Activated CD4-positive, alpha-beta T cell treated with anti-CD3 and anti-CD28 coated beads for 4 hours (primary cell): ENCODE results near the gene GBP7.
"Not testable (repeated sequence)": the region's sequence is repeated elsewhere in the genome, so short reads cannot be mapped to it uniquely, and the experiment has no call there.

Experiments
- DNase-seq, 2 donors: peaks; one replicate each; pipeline ENCODE4 v3.0.0-alpha.2; 2020

Gene GBP7

DNA sequence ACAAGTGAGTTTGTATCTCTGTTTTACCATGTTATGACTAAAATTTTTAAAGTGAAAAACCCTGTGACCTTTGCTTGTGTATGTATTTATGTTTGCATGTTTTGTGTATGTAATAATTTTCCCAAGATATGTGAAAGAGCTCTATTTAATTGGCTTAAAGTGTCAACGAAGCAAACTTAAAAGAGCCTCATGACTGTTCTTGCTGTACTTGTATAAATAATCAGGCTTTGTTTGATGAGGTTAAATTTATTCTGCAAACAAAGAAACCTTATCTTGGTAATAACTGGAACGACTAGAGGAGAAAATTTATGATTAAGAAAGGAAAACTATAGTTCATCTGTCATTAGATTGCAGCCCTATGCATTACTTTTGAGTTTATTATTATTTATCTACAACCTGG is 6.6 kb downstream of the GBP7 start:
- DNase-seq, result no peak

DNA sequence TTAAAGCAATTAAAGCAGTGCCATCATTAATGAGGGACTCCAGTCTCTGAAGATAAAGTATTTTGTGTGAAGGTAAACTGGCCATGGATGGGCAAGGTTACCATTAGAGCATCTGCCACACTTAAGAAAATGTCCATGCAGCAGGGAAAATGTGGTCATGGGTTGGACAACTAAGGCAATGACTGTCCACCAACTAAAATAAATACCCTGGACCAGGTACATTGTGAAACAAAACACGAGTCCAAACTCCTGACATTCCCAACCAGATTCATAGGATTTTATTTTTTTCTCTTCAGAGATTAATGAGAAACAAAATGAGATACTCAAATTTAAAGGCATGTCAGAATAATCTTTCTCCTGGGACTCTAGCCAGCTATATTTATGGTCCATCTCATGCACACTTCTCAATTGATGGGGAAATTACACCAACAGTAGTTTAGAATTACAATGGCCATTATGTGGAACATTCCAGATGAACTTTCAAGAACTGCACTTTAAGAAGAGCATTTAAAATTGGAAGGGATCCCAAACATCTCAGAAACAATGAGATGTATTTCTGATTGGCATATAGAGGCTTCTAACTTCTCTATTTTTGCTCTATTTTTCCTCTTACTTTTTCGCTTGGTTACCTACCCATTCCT is 8.1 kb downstream of the GBP7 start:
- no peak for DNase-seq

DNA sequence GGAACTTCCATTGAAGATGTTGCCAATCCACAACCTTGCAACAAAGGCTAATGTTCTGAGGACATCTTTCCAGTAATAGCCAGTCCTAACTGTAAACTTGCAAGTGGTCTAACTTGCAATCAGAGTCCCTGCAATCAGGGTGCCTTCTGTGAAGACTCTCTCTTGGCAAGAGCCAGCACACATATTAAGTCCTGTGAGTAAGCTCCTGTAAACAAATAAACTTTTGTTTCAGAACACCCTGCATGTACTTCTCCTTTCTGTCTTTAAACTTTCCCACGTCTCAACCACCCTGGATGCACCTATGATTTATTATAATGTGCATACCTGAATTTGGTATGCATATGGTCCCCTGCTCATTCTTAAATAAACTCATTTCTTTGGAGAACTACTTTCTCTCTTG is 9.1 kb downstream of the GBP7 start:
- DNase-seq, result no peak

DNA sequence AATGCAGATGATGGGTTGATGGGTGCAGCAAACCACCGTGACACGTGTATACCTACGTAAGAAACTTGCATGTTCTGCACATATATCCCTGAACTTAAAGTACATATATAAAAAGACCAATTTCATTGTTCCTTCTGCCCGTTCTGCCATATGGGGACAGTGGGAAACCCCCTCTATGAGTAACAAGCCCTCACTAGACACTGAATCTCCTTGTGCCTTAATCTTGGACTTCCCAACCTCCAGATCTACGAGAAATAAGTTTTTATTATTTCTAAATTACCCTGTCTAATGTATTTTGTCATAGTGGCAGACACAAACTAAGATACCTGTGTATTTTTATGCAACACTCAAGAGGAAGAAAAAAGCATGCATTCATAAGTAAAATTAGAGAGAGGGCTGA is 10.0 kb downstream of the GBP7 start:
- no peak for DNase-seq

DNA sequence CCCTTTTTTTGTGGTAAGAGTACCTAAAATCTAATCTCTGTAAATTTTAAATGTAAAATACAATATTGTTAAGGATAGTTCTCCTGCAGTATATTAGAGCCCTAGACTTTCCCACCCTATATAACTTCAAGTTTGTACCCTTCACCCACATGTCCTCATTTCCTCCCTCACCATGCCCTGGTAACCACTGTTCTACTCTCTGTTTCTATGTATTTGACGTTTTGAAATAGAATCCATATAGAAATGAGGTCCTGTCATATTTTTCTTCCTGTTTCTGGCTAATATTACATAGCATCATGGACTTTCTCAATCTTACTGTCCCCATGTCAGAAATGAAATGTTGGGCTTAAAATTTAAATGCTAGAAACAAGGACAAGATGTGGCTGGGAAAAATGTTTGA is 24.8 kb downstream of the GBP7 start:
- DNase-seq, result no peak

DNA sequence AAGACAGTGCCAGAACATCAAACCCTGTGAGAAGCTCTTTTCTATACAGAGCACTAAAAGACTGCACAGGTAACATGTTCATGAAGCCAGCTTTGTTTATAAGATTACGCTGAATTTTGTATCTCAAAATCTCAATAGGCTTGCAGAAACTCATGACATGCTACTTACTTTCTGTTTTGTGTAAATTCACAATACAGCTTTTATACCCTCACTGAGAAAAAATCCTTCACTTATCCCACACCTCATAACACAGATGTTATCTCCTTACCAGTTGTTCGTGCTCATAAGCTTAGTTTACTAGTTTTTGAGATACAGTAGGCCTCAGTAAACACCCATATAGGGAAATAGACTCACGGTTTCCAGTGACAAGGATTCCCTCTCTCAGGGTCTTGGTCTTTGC is 25.8 kb downstream of the GBP7 start:
- no peak for DNase-seq

DNA sequence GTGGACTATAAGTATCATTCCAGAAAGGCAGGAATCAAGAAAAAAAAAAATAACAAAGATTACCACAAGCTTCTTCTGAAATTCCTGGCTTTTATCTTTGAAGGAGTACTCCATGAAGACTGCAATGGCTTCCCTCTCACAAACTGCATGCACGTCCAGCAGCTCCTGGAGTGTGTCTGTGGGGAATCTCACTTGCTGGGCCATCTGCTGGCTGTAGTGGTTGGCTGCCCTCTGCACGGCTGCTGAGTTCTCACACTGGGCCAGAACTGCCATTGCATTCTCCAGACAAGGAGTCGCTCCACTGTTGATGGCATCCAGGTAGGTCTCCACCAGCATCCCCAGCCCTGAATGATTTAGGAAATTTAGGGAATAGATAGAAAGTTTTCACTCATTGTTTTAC is 26.6 kb downstream of the GBP7 start:
- DNase-seq, result no peak

DNA sequence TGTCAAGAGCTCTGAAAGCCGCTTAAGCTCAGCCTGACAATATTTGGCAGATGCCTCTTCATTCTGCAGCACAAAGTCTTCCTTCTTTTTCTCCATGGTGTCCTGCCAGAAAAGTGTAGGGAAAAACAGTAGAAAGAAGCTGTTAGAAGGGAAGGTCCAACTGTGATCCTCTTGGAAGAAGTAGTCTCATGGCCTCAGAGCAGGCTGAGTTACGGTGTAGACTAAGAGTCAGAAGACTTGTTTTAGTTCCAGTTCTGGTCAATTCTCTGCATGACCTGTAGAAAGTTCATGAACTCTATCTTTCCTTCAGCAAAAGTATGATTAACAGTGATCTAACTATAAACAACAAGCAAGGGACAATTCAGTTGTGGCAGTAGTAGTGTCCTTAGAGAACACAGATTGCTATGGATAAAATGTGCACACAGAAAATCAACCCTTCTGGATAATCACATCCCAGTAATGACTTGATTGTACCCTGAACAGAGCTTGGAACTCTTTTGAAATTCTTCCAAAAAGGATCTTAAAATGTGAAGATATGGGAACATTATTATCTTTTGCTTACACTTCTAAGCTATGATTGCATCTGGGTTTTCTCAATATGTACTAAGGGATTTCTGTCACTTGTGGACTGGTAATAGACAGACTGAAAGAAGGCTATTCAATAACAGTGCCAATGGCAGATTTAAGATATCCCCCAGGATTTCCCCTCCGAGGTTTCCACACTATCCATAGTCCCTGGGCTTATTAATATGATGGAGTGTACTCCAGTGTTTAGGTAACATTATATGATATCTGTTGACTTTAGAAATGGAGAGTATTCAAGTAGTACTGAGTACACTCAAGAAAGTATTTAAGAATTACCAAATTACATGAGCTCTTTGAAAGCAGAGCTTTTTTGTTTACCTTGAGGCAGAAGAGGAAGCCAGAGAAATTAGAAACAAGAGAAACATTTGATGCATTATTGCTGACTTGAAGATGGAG is 27.8 kb downstream of the GBP7 start:
- no peak for DNase-seq

DNA sequence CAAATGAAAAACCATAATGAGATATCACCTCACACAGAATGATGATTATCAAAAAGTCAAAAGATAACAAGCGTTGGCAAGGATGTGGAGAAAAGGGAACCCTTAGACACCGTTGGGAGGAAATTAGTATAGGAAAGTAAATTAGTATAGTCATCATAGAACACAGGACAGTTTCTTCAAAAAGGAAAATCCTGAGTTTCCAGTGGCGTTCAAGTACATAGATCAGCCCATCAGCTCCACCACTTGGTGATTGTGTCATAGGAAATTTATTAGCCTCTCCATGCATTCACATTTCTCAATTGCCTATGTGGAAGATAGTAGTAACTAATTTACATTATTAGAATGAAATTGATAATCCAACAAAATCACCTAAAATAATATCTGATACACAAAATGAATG is 29.1 kb downstream of the GBP7 start:
- DNase-seq, result no peak

DNA sequence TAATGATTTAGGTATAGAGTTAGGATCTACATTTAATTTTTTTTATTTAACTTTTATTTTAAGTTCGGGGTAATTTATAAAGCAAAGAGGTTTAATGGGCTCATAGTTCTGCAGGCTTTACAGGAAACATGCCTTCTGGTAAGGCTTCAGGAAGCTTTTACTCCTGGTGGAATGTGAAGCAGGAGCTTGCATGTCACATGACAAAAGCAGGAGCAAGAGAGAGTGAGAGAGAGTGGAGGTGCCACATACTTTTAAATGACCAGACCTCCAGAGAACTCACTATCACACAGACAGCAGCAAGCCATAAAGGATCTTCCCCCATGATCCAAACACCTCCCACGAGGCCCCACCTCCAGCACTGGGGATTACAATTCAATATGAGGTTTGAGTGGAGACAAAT is 32.3 kb downstream of the GBP7 start:
- no peak for DNase-seq

DNA sequence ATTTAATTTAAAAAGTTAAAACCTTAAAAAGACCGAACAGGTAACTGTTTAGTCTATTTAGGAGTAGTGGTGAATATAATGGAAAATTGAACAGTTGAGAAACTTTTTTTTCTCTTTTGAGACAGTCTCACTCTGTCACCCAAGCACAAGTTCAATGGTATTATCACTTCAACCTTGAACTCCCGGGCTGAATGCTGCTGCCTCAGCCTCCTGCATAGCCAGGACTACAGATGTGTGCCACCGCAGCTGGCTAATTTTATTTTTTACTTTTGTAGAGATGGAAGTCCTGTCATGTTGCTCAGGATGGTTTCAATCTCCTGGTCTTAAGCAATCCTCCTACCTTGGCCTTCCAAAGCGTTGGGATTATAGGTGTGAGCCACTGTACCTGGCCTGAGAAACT is 33.6 kb downstream of the GBP7 start:
- no peak for DNase-seq

DNA sequence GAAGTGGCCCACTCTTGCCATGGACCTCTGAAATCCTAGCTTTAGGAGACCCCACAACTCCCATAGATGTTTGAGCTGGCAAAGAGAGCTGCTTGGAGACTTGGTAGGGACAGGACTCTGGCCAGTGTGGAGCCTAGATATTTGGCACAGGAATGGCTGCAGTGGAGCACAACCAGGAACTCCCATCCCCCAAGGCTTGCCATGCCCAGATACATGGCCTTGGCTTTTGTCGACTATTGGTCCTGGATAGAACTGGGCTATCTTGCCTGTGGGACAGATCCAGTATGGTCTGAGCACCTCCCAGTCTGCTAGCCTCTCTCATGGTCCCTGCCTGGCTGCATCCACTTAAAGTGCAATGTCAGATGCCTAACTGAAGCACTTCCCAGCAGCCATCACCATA is 42.1 kb downstream of the GBP7 start:
- no peak for DNase-seq

DNA sequence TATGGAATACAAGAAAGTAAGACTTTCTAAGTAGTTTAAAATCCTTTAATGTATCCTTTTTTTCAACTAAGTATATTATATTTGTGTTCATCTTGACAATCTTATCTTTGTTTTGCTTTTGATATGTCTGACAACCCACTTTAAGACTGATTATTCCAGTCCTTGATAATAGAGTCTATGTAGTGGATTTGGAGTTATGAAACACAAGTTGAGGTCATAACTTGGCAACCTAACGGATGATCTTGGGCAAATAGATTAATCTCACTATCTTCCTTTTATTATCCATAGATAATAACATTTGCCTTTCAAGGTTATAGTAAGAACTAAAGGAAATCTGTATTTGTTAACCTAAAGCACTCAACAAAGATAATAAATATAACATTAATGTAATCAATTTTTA is 45.1 kb downstream of the GBP7 start:
- DNase-seq, result no peak

DNA sequence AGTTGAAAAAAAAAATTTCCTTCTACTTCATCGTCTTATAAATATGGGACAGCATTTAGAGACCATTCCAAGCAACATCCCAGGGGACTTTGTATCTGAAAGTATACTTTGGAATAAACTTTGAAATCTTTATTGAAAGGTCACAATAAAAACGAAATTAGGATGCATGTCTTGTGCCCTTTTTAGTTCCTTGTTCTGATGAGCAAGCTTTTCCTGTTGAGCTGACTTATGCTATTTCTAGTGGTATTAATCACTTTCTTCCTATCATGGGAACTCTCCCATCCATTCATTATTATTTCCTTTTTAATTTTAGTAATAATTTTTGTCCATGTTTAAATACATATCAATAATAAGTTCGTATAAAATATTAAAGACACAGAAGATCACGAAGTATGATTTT is 45.9 kb downstream of the GBP7 start:
- no peak for DNase-seq

DNA sequence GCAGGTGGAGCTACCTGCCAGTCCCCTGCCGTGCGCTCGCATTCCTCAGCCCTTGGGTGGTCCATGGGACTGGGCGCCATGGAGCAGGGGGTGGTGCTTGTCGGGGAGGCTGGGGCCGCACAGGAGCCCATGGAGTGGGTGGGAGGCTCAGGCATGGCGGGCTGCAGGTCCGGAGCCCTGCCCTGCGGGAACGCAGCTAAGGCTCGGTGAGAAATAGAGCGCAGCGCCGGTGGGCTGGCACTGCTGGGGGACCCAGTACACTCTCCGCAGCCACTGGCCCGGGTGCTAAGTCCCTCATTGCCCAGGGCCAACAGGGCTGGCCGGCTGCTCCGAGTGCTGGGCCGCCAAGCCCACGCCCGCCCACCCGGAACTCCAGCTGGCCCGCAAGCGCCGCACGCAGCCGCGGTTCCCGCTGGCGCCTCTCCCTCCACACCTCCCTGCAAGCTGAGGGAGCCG is 47.8 kb downstream of the GBP7 start:
- not testable (repeated sequence) for DNase-seq

DNA sequence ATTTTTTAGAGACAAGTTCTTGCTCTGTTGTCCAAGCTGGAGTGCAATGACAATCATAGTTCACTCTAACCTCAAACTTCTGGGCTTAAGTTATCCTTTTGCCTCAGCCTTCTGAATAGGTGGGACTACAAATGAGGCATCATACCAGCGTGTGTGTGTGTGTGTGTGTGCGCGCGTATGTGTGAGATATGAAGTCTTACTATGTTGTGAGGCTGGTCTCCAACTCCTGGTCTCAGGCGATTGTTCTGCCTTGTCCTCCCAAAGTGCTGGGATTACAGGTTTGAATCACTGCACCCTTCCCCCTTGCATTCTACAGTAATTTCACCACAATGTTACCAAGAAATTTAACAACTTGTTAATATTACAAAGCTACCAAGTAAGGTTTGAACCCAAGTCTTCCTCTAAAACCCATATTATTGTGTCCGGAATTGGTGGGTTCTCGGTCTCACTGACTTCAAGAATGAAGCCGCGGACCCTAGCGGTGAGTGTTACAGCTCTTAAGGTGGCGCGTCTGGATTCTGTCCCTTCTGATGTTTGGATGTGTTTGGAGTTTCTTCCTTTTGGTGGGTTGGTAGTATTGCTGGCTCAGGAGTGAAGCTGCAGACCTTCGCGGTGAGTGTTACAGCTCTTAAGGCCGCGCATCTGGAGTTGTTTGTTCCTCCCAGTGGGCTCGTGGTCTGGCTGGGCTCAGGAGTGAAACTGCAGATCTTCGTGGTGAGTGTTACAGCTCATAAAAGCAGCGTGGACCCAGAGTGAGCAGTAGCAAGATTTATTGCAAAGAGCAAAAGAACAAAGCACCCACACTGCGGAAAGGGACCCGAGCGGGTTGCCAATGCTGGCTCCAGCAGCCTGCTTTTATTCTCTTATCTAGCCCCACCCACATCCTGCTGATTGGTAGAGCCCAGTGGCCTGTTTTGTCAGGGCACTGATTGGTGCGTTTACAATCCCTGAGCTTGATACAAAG is 48.9 kb downstream of the GBP7 start:
- DNase-seq, result peak; percentile 85 to 90

DNA sequence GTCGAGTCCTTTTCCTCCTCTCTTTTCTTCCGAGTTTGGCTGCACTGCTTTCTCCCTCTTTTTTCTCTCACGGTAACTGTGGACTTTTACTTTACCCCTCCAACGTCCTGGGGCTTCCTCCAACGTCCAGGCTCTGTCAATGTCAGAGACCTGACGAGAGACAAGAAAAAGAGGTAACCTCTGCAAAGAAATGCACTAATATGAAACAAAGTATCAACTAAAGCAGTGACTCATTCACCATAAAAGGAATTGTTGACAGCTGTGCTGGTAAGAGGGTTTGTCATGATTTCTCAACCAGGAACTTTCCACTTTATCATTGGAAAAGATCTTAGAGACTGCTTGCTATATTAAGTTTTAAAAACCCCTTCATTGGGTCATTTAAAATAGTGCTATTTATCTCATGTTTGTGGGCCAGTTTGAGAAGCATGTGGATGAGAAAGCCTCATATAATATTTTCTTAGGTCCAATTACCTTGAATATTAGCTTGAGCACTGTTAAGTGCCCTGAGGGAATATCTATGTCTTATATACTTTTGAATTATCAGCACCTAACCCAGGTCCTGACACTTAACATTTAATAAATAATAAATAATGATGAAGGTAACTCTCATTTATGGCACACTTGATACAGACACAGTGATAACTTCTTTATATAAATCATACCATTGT is 49.8 kb downstream of the GBP7 start, which contains the start of gene GBP2:
Gene GBP2 (minus strand): TSS at position 202 of the 668 bp plus-strand sequence. CDS start 4,148 bp downstream, outside the sequence.
- peak; percentile 44 to 46 for DNase-seq

DNA sequence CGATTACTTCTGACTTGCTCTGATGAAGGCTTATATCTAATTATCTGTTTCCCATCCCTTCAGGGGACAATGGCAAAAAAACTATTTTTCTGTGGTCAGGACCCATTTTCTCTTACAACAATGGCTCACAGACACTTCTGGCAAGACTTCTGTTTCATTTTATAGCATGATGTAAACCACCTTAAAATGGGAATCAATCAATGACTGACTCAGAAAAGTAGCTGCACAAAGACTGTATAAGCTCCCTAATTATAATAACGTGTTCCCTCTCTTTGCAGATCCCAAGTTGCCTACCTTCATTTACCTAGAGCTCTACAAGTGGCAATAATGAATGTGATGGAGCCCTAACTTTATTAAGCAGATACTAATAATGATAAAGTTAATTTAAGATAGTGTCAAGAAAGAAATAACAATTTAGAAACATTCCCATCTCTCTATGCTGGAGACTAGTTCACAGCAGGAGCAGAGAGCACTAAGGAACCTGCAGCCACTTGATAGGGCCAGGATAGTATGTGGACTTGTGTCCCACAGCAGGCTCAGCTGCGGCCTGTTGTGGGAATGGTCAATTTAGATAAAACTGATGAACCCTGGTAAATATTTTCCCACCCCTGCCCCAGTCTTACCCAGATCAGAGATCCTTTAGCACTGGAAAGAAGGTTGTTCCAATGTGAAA is 50.4 kb downstream of the GBP7 start:
- no peak for DNase-seq

DNA sequence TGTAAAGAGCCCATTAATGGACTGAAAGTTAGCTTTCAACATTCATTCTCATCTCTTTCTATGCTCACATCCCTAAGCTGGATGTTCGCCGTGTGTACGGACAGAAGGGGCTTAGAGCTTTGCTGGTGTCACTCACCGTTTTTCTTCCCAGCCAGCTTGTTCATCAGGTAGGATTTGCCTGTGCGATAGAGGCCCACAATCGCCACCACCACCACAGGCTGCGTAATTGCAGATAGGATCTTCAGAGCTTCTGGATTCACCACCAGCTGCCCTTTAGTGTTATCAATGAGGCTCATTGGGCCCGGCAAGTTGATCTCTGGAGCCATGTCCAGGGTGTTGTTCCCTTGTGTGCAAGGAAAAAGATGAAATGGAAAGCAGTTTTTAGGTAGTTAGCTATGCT is 54.2 kb downstream of the GBP7 start:
- DNase-seq, result no peak

DNA sequence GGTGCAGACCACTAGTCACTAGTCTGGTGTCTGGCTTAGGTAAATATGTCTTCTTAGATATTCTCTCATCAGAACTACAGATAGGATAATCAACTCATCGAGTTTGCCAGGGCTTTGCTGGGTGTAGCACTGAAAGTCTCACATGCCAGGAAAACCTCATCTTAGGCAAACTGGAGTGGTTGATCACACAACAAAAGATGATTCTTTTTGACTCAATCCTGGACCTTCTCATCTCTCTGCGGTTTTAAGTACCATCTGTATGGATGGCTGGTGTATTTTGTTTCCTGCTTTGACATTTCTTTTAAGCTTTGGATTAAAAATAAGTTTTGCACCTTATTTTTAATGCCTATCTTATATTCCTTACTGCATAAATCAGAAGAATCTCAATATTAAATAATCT is 61.1 kb downstream of the GBP7 start:
- DNase-seq, result no peak

DNA sequence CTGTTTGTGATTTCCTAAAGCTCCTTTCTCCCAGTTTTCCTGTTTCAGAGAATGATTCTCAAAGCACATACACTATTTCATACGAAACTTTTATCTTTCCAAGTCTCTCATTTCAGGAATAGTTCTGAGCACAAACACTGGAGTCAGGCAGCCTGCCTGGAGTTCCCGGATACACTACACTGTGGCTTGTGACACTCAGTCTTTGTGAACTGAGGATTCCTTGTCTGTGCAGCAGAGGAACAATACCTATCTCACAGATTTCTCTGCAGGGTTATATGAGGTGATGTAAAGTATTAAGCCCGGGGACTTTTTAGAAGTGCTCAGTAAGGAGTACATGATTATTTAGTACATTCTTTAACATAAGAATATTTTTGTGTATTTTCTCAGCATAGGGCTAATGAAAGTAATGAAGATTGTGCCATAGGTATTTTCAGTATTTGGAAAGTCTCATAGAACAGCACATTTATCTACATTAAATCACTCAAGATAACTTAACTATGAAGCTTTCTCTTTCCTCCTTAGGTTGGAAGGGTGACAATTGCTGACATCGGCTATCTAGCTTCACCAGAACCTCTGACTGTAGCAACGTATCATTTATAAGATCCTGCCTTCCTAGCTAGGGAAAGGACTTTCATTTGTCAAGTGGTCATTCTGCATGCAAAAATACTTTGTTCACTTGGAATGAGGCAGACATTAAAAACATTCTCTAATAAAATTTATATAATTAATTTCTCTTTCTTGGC is 62.8 kb downstream of the GBP7 start:
- DNase-seq, result no peak
